ENCODE data around the gene CDC20.

DNA sequence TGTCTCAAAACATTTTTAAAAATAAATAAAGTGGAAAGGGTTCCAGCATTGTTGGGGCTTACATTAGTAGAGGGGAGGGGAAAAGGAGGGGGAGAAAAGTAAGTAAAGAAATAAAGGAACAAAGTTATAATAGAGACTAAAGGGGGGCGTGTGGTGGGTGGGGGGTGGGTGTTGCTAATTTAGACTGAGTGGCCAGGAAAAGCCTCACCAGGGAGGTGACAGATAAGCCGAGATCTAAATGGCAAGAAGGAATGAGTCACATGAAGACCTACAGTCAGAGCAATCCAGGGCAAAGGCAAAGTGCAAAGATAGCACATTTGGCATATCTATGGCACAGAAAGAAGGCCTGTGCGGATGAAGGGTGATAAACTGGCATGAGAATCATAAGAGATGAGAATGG, 13.7 kb upstream of the CDC20 start:
- TF ChIP-seq ELF4 (IDR thresholded peaks at IDR 0.05) (no peak), SP1 (IDR thresholded peaks at IDR 0.05) (no peak), FOXA1 (IDR thresholded peaks at IDR 0.05) (no peak)
